ENCODE data around the gene ALS2CL.
A peak's percentile ranks its signal among the peaks of the same experiment; 100 is the strongest.
"Not testable (repeated sequence)": the region's sequence is repeated elsewhere in the genome, so short reads cannot be mapped to it uniquely, and the experiment has no call there.

ALS2CL gene

GRCh38 chr3:46693038-46693891 is at the start of gene ALS2CL:
Gene ALS2CL (minus strand): TSS chr3:46693679. CDS start chr3:46689440, 4,239 bp downstream.
- peak; percentile 41 to 62 for DNase-seq (ENCODE audit: low read depth in 1 of 2, low spot score in 1 of 2)

GRCh38 chr3:46742992-46743585 is 49.6 kb upstream of the ALS2CL start:
- no peak for DNase-seq (ENCODE audit: low read depth in 1 of 2, low spot score in 1 of 2)

GRCh38 chr3:46739565-46739964 is 46.1 kb upstream of the ALS2CL start:
- DNase-seq (ENCODE audit: low read depth in 1 of 2, low spot score in 1 of 2), result not testable (repeated sequence)

GRCh38 chr3:46737329-46737731 is 43.9 kb upstream of the ALS2CL start:
- DNase-seq (ENCODE audit: low read depth in 1 of 2, low spot score in 1 of 2), result no peak

- no peak for DNase-seq (ENCODE audit: low read depth in 1 of 2, low spot score in 1 of 2)
These were observed 42.8 kb upstream of the ALS2CL start for GRCh38 chr3:46736006-46736872.

GRCh38 chr3:46734773-46735172 is 41.3 kb upstream of the ALS2CL start:
- DNase-seq (ENCODE audit: low read depth in 1 of 2, low spot score in 1 of 2), result no peak

GRCh38 chr3:46733026-46733800 is 39.7 kb upstream of the ALS2CL start:
- no peak for DNase-seq (ENCODE audit: low read depth in 1 of 2, low spot score in 1 of 2)

- no peak for DNase-seq (ENCODE audit: low read depth in 1 of 2, low spot score in 1 of 2)
These were observed 38.3 kb upstream of the ALS2CL start for GRCh38 chr3:46731795-46732194.

GRCh38 chr3:46730819-46731218 is 37.3 kb upstream of the ALS2CL start:
- no peak for DNase-seq (ENCODE audit: low read depth in 1 of 2, low spot score in 1 of 2)

GRCh38 chr3:46729038-46729437 is 35.6 kb upstream of the ALS2CL start:
- DNase-seq (ENCODE audit: low read depth in 1 of 2, low spot score in 1 of 2), result no peak

- DNase-seq (ENCODE audit: low read depth in 1 of 2, low spot score in 1 of 2), result no peak
These were observed 32.3 kb upstream of the ALS2CL start for GRCh38 chr3:46725621-46726314.

- no peak for DNase-seq (ENCODE audit: low read depth in 1 of 2, low spot score in 1 of 2)
These were observed 30.9 kb upstream of the ALS2CL start for GRCh38 chr3:46724424-46724823.

GRCh38 chr3:46722443-46722842 is 29.0 kb upstream of the ALS2CL start:
- no peak for DNase-seq (ENCODE audit: low read depth in 1 of 2, low spot score in 1 of 2)

- DNase-seq (ENCODE audit: low read depth in 1 of 2, low spot score in 1 of 2), result no peak
These were observed 27.5 kb upstream of the ALS2CL start for GRCh38 chr3:46721009-46721408.

GRCh38 chr3:46719735-46720271 is 26.3 kb upstream of the ALS2CL start:
- DNase-seq (ENCODE audit: low read depth in 1 of 2, low spot score in 1 of 2), result no peak

- no peak for DNase-seq (ENCODE audit: low read depth in 1 of 2, low spot score in 1 of 2)
These were observed 25.6 kb upstream of the ALS2CL start for GRCh38 chr3:46719044-46719565.

GRCh38 chr3:46717447-46718231 is 24.2 kb upstream of the ALS2CL start, which contains the start of gene PRSS50:
Gene PRSS50 (minus strand): TSS chr3:46717869. CDS start chr3:46717824, 45 bp downstream.
- no peak for DNase-seq (ENCODE audit: low read depth in 1 of 2, low spot score in 1 of 2)

GRCh38 chr3:46716461-46717441 is 23.3 kb upstream of the ALS2CL start:
- DNase-seq (ENCODE audit: low read depth in 1 of 2, low spot score in 1 of 2), result no peak

All from activated T-helper 1 cell treated with anti-CD3 and anti-CD28 coated beads, Interleukin-2, amount 50 U/mL, for 16 hours (primary cell).